T-cell (primary cell): ENCODE results near the gene SURF1. TPM values are rescaled to one million over a fixed set of nuclear protein-coding genes. Genes with fewer than 3 reads are reported as not detected.

Source experiments
- ATAC-seq, 4 experiments: fragments of 200-7000 bp in 3 of 4; fragments of 150-1000 bp in 1 of 4; cut with Tn5 transposase; replicated peaks in 1 of 4; 1 replicate in 3 of 4; 2 replicates in 1 of 4; pipeline ENCODE4 v1.10.0; 2021; ENCODE audit warnings: moderate library complexity in 3 of 4, mild to moderate bottlenecking in 2 of 4, moderate number of reproducible peaks in 1 of 4
- CTCF ChIA-PET, 2 donors: fragments of 300-600 bp; sonication (Branson Sonifier 250); formaldehyde crosslinking; loops; one replicate each; lab custom pipeline; 2022; ENCODE audit warnings: antibody characterized with exemption in 2 of 2; lab: Charles Lee
- POLR2A ChIA-PET, 2 donors: fragments of 300-600 bp; sonication (Branson Sonifier 250); formaldehyde crosslinking; loops; one replicate each; lab custom pipeline; 2022; ENCODE audit warnings: antibody characterized with exemption in 2 of 2; lab: Charles Lee
- DNase-seq, 35 experiments: peaks; one replicate each; pipeline versions ENCODE4 v3.0.0 to v3.0.0-alpha.2; 2013 to 2023
- H3K27ac ChIP-seq: one replicate; pipeline ENCODE4 v1.5.1; 2013; ENCODE audit warnings: low read length
- H3K27me3 ChIP-seq, 2 experiments: replicated peaks in 1 of 2; 1 replicate in 1 of 2; 2 replicates in 1 of 2; pipeline versions ENCODE4 v1.6.1 to v1.7.0; 2013; ENCODE audit warnings: low read length in 1 of 2, mixed read lengths in 1 of 2; ENCODE audit not compliant: control insufficient read depth in 2 of 2, insufficient read depth in 2 of 2; ENCODE audit errors: extremely low read depth in 1 of 2
- H3K36me3 ChIP-seq, 2 donors: 1 replicate in 1 of 2; 2 replicates in 1 of 2; pipeline versions ENCODE4 v1.6.1 to v1.7.0; 2013; ENCODE audit warnings: low read length in 1 of 2; ENCODE audit not compliant: control insufficient read depth in 2 of 2, insufficient read depth in 1 of 2; ENCODE audit errors: extremely low read depth in 1 of 2
- H3K4me1 ChIP-seq, 2 experiments: 1 replicate in 1 of 2; 2 replicates in 1 of 2; pipeline versions ENCODE4 v1.6.1 to v1.7.0; 2013; ENCODE audit warnings: low read length in 2 of 2, mixed read lengths in 1 of 2; ENCODE audit not compliant: insufficient read depth in 2 of 2, control insufficient read depth in 1 of 2; ENCODE audit errors: extremely low read depth in 1 of 2
- H3K4me3 ChIP-seq, 2 donors: 1 replicate in 1 of 2; 2 replicates in 1 of 2; pipeline versions ENCODE4 v1.5.1 to v1.7.0; 2013; ENCODE audit warnings: mild to moderate bottlenecking in 2 of 2, low read length in 1 of 2, moderate library complexity in 1 of 2; ENCODE audit not compliant: control insufficient read depth in 1 of 2; ENCODE audit errors: extremely low read depth in 1 of 2
- H3K9me3 ChIP-seq: 2 replicates; pipeline ENCODE4 v1.7.0; 2013
- H3K27ac Mint-ChIP-seq, 2 donors: one replicate each; pipeline ENCODE4 v1.8.0; 2020 to 2021; ENCODE audit warnings: mild to moderate bottlenecking in 2 of 2, mixed read lengths in 2 of 2
- H3K27me3 Mint-ChIP-seq, 2 donors: one replicate each; pipeline ENCODE4 v1.8.0; 2021 to 2022; ENCODE audit warnings: mixed read lengths in 2 of 2
- H3K36me3 Mint-ChIP-seq: one replicate; pipeline ENCODE4 v1.8.0; 2021; ENCODE audit warnings: mixed read lengths
- H3K4me1 Mint-ChIP-seq, 3 donors: one replicate each; pipeline ENCODE4 v1.8.0; 2020 to 2022; ENCODE audit warnings: mixed read lengths in 3 of 3, mild to moderate bottlenecking in 1 of 3
- H3K4me3 Mint-ChIP-seq, 3 donors: one replicate each; pipeline ENCODE4 v1.8.0; 2020 to 2022; ENCODE audit warnings: mild to moderate bottlenecking in 3 of 3, mixed read lengths in 3 of 3, moderate library complexity in 3 of 3
- H3K9me3 Mint-ChIP-seq, 3 donors: one replicate each; pipeline ENCODE4 v1.8.0; 2020 to 2022; ENCODE audit warnings: mixed read lengths in 3 of 3
- WGBS: methylation state at CpG from one replicate; pipeline ENCODE4 v1.1.5; 2013; ENCODE audit warnings: missing lambda C conversion rate; ENCODE audit not compliant: insufficient coverage; 5-methylcytosine and 5-hydroxymethylcytosine counted together
- total RNA-seq, 35 experiments: library from RNA in 6 of 35; stranded (reverse) in 6 of 35; fragments of 120-200 nt in 1 of 35; gene quantifications; one replicate each; pipeline versions ENCODE4 v1.2.1 to v1.2.4 and lab custom pipeline; 2013 to 2026

The SURF1 gene
- total RNA-seq, 5 donors from 2014 or later (not counting 1 experiment from before 2014, with no cell fraction given), result 33.0 to 58.7 (median 58.3) TPM

- POLR2A ChIA-PET, result interaction anchor here in 1 of 2 donors (0.6 kb wide), 1 partner anchor 14 kb away, joined by 3 read pairs; no protein-coding TSS in a partner anchor
- H3K4me1 Mint-ChIP-seq, result no peaks in the 10 kb centered on the region
Observed at GRCh38 chr9:133306242-133307204, 49.8 kb downstream of the SURF1 start.

GRCh38 chr9:133305731-133306130 lies 50.6 kb downstream of the SURF1 start:
- ATAC-seq (no peak), DNase-seq (no peak)
- Histone ChIP-seq H3K9me3 (no peaks in the 10 kb centered on the region), H3K4me1 (no peaks in the 10 kb centered on the region), H3K4me3 (no peak overlapping the region), H3K27ac (no peak overlapping the region), H3K27me3 (peaks cover 0 to 12% of the 10 kb centered on the region in 2 experiments), H3K36me3 (no peaks in the 10 kb centered on the region)
- ChIA-PET CTCF (no interaction called here), POLR2A (interaction anchor here (0.6 to 0.7 kb wide), 2 partner anchors 14 to 1703 kb away, joined by 3 to 5 read pairs; no protein-coding TSS in a partner anchor)
- H3K27ac Mint-ChIP-seq, result no peak overlapping the region
- H3K27me3 Mint-ChIP-seq, result peaks cover 26 to 27% of the 10 kb centered on the region in 2 donors
- WGBS, result 89% methylated on average over 23 of the region's 23 CpGs
- no peaks in the 10 kb centered on the region for H3K36me3 Mint-ChIP-seq
- no peak overlapping the region for H3K4me3 Mint-ChIP-seq
- no peaks in the 10 kb centered on the region for H3K9me3 Mint-ChIP-seq
- no peaks in the 10 kb centered on the region for H3K4me1 Mint-ChIP-seq

More at GRCh38 chr9:133306242-133307204, 49.8 kb downstream of the SURF1 start:
- H3K4me3 Mint-ChIP-seq, result no peak overlapping the region
- WGBS, result 76% methylated on average over 28 of the region's 31 CpGs
- Histone ChIP-seq H3K27ac (no peak overlapping the region), H3K9me3 (no peaks in the 10 kb centered on the region), H3K4me1 (no peaks in the 10 kb centered on the region), H3K4me3 (no peak overlapping the region), H3K36me3 (no peaks in the 10 kb centered on the region), H3K27me3 (peaks cover 0 to 12% of the 10 kb centered on the region in 2 experiments)
- peaks cover 27 to 29% of the 10 kb centered on the region in 2 donors for H3K27me3 Mint-ChIP-seq
- DNase-seq (no peak), ATAC-seq (no peak)
- no peaks in the 10 kb centered on the region for H3K36me3 Mint-ChIP-seq
- CTCF ChIA-PET, result no interaction called here
- no peaks in the 10 kb centered on the region for H3K9me3 Mint-ChIP-seq
- no peak overlapping the region for H3K27ac Mint-ChIP-seq

- 88% methylated on average over 31 of the region's 38 CpGs for WGBS
- no peak overlapping the region for H3K4me3 ChIP-seq
- Mint-ChIP-seq H3K9me3 (no peaks in the 10 kb centered on the region), H3K36me3 (no peaks in the 10 kb centered on the region), H3K27ac (no peak overlapping the region), H3K4me1 (no peaks in the 10 kb centered on the region), H3K27me3 (peaks cover 23 to 24% of the 10 kb centered on the region in 2 donors), H3K4me3 (no peak overlapping the region)
- no peak overlapping the region for H3K27ac ChIP-seq
- ATAC-seq (no peak), DNase-seq (no peak)
- ChIA-PET POLR2A (no interaction called here), CTCF (no interaction called here)
- H3K36me3 ChIP-seq, result no peaks in the 10 kb centered on the region
- H3K9me3 ChIP-seq, result no peaks in the 10 kb centered on the region
- no peaks in the 10 kb centered on the region for H3K4me1 ChIP-seq
- peaks cover 0 to 12% of the 10 kb centered on the region in 2 experiments for H3K27me3 ChIP-seq
Observed at GRCh38 chr9:133304477-133305377, 51.6 kb downstream of the SURF1 start.

GRCh38 chr9:133304158-133304470 lies 52.2 kb downstream of the SURF1 start:
- H3K4me3 ChIP-seq, result no peak overlapping the region
- DNase-seq (no peak), ATAC-seq (no peak)
- Mint-ChIP-seq H3K36me3 (no peaks in the 10 kb centered on the region), H3K9me3 (no peaks in the 10 kb centered on the region), H3K27ac (no peak overlapping the region), H3K4me3 (no peak overlapping the region), H3K4me1 (no peaks in the 10 kb centered on the region), H3K27me3 (peaks cover 18 to 20% of the 10 kb centered on the region in 2 donors)
- no peaks in the 10 kb centered on the region for H3K4me1 ChIP-seq
- 82% methylated on average over 12 of the region's 13 CpGs for WGBS
- H3K27ac ChIP-seq, result no peak overlapping the region
- ChIA-PET POLR2A (no interaction called here), CTCF (no interaction called here)
- H3K36me3 ChIP-seq, result no peaks in the 10 kb centered on the region
- H3K27me3 ChIP-seq, result peaks cover 0 to 10% of the 10 kb centered on the region in 2 experiments
- no peaks in the 10 kb centered on the region for H3K9me3 ChIP-seq

- Mint-ChIP-seq H3K4me1 (no peaks in the 10 kb centered on the region), H3K27me3 (peaks cover 13 to 19% of the 10 kb centered on the region in 2 donors), H3K36me3 (no peaks in the 10 kb centered on the region), H3K27ac (no peak overlapping the region), H3K9me3 (no peaks in the 10 kb centered on the region), H3K4me3 (no peak overlapping the region)
- H3K4me1 ChIP-seq, result no peaks in the 10 kb centered on the region
- H3K9me3 ChIP-seq, result no peaks in the 10 kb centered on the region
- CTCF ChIA-PET, result no interaction called here
- no peaks in the 10 kb centered on the region for H3K36me3 ChIP-seq
- H3K27ac ChIP-seq, result no peak overlapping the region
- POLR2A ChIA-PET, result no interaction called here
- DNase-seq (no peak), ATAC-seq (no peak)
- peaks cover 0 to 10% of the 10 kb centered on the region in 2 experiments for H3K27me3 ChIP-seq
- WGBS, result 84% methylated on average over 13 of the region's 26 CpGs
- no peak overlapping the region for H3K4me3 ChIP-seq
Observed at GRCh38 chr9:133303266-133304157, 52.8 kb downstream of the SURF1 start.
